Measurements from ENCODE around the gene VGLL4. TPM values are rescaled to one million over a fixed set of nuclear protein-coding genes. Genes with fewer than 3 reads are reported as not detected.

The VGLL4 gene
- total RNA-seq, 1 donor from 2014 or later = 29.4 TPM

DNA sequence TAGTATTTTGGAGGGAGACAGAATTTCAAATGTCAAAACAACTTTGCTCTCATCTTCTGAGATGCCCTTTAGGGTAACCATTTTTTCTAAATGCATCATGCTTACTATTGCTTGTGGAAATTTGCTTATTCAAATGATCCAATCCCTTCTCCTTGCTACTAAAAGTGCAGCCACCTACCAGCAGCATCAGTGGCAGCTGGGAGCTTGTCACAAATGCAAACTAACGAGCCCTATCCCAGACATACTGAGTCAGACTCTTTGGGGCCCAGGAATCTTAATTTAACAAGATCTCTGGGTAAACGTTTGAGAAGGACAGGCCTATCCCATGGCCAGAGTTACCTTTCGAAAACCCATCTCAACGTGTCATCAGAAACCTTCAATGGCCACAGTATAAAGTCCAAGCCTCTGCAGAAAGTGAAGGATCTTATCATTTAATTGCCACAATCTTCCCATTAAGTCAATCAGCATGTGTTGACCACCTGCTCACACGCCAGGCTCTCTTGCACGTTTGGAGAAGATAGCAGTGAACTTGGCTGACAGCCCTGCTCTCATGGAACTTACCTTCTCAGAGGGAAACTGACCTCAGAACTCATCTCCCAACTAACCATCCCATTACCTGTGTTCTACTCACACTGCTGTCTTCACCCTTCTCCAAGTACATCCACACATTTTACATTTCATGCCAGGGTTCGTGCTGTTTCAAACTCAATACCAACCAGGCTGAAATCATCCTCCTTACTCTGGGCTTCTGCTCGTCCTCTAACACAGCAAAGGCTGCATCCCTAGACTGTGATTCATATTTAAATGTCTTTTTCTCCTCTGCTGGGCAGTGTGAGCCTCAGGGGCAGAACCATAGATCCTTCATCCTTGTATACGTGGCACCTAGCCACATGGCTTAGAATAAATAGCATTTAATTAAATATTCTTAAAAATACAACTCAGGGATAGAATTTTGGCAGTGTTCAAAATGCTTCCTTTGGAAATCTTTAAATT, 24.8 kb upstream of the VGLL4 start:
- Mint-ChIP-seq H3K9me3 (ENCODE audit: unreplicated experiment) (no peaks in the 10 kb centered on the region), H3K36me3 (ENCODE audit: unreplicated experiment) (no peaks in the 10 kb centered on the region), H3K4me1 (ENCODE audit: low read depth, unreplicated experiment) (peaks cover 2% of the 10 kb centered on the region), H3K27me3 (ENCODE audit: unreplicated experiment) (no peaks in the 10 kb centered on the region), H3K27ac (ENCODE audit: unreplicated experiment) (no peak overlapping the region), H3K4me3 (ENCODE audit: unreplicated experiment) (no peak overlapping the region)
- no peak for TF ChIP-seq CTCF (IDR thresholded peaks at IDR 0.05; ENCODE audit: partially characterized antibody, unreplicated experiment)
- no peak for DNase-seq

DNA sequence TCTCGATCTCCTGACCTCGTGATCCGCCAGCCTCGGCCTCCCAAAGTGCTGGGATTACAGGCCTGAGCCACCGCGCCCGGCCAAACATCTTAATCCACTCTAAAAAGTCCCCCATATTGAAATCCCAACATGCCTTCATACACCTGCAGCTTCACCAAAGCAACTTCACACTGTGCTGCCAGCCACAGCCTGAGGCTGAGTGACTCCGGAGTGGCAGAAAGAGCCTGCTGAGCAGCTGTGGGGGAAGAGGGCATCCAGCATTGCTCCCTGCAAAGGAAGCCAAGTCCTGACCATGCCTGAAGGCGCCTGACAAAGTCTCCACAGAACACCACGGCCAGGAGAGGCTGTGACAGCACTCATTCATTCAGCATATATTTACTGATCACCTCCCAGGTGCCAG, 21.6 kb upstream of the VGLL4 start:
- H3K36me3 Mint-ChIP-seq (ENCODE audit: unreplicated experiment) = no peaks in the 10 kb centered on the region
- no peak overlapping the region for H3K4me3 Mint-ChIP-seq (ENCODE audit: unreplicated experiment)
- no peak for DNase-seq
- no peak overlapping the region for H3K27ac Mint-ChIP-seq (ENCODE audit: unreplicated experiment)
- no peaks in the 10 kb centered on the region for H3K9me3 Mint-ChIP-seq (ENCODE audit: unreplicated experiment)
- H3K4me1 Mint-ChIP-seq (ENCODE audit: low read depth, unreplicated experiment) = peaks cover 2% of the 10 kb centered on the region
- no peak for TF ChIP-seq CTCF (IDR thresholded peaks at IDR 0.05; ENCODE audit: partially characterized antibody, unreplicated experiment)
- no peaks in the 10 kb centered on the region for H3K27me3 Mint-ChIP-seq (ENCODE audit: unreplicated experiment)

DNA sequence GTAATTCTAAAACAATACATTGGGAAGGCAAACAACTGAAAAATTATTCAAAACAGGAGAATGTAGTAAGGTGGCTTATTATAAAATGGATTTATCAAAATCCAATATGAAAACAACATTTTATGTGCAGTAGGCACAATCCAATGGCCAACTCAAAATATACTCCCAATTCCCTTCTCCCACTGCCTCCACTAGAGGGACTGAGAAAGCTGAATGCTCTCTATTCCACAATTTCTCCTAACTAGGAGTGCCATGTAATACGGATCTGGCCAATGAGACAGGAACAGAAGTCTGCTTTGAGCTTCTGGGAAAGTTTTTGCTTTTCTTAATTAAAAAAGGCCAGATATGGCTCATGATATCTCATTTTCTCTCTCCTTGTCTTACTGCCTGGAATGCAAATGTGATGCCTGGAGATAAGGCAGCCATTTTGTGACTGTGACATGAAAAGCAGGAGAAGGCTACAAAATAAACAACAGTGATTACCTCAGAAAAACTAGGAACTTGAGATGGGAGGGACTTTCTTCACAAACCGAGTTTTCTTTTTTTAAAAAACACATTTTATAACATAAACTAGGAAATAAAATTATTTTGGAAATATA, 18.8 kb upstream of the VGLL4 start:
- Mint-ChIP-seq H3K36me3 (ENCODE audit: unreplicated experiment) (no peaks in the 10 kb centered on the region), H3K27me3 (ENCODE audit: unreplicated experiment) (no peaks in the 10 kb centered on the region), H3K9me3 (ENCODE audit: unreplicated experiment) (peaks cover 2% of the 10 kb centered on the region), H3K4me3 (ENCODE audit: unreplicated experiment) (no peak overlapping the region), H3K27ac (ENCODE audit: unreplicated experiment) (no peak overlapping the region), H3K4me1 (ENCODE audit: low read depth, unreplicated experiment) (no peaks in the 10 kb centered on the region)
- no peak for DNase-seq
- peak; percentile 36 for TF ChIP-seq CTCF (IDR thresholded peaks at IDR 0.05; ENCODE audit: partially characterized antibody, unreplicated experiment)

DNA sequence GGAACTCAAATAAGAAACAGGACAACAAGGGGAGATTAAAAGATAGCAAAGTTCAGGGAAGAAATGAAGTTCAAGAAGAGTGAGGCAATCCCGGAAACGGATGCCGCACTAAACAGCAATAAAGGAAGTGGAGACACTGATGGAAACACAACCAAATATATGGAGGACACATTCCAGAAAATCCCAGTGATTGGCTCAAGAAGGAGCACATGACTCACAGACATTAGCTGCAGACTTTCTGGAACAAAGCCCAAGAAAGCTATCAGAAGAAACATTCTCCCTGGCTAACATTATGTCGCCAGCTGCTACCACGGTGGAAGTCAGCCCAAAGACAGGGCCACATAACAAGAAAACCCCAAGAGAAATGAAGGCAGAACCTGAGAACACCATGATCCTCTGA, 18.1 kb upstream of the VGLL4 start:
- DNase-seq = no peak
- Mint-ChIP-seq H3K36me3 (ENCODE audit: unreplicated experiment) (no peaks in the 10 kb centered on the region), H3K4me3 (ENCODE audit: unreplicated experiment) (no peak overlapping the region), H3K27me3 (ENCODE audit: unreplicated experiment) (no peaks in the 10 kb centered on the region), H3K27ac (ENCODE audit: unreplicated experiment) (no peak overlapping the region), H3K9me3 (ENCODE audit: unreplicated experiment) (peaks cover 2% of the 10 kb centered on the region), H3K4me1 (ENCODE audit: low read depth, unreplicated experiment) (no peaks in the 10 kb centered on the region)
- no peak for TF ChIP-seq CTCF (IDR thresholded peaks at IDR 0.05; ENCODE audit: partially characterized antibody, unreplicated experiment)

All from glutamatergic neuron (in vitro differentiated cells).